OCI-LY1 (cell line): Measurements from ENCODE around the gene DHCR7.

Experiments used
- EZH2 ChIP-seq: fragments of 200-600 bp; sonication (generic), shearing (Covaris generic); IDR thresholded peaks from 2 replicates; pipeline ENCODE4 v1.8.0; 2017; ENCODE audit warnings: borderline replicate concordance, mixed run types, mild to moderate bottlenecking, antibody characterized with exemption, low read length, moderate library complexity, mixed read lengths
- TF ChIP-seq, protein P1 (sequence below): fragments of 200-600 bp; sonication (generic), shearing (Covaris generic); IDR thresholded peaks from 2 replicates; pipeline ENCODE4 v1.5.1; 2017; ENCODE audit warnings: mild to moderate bottlenecking, antibody characterized with exemption, low read length, moderate library complexity, mixed read lengths

GRCh38 chr11:71446150-71446549 lies 2.0 kb downstream of the DHCR7 start:
- TF ChIP-seq, protein P1, sequence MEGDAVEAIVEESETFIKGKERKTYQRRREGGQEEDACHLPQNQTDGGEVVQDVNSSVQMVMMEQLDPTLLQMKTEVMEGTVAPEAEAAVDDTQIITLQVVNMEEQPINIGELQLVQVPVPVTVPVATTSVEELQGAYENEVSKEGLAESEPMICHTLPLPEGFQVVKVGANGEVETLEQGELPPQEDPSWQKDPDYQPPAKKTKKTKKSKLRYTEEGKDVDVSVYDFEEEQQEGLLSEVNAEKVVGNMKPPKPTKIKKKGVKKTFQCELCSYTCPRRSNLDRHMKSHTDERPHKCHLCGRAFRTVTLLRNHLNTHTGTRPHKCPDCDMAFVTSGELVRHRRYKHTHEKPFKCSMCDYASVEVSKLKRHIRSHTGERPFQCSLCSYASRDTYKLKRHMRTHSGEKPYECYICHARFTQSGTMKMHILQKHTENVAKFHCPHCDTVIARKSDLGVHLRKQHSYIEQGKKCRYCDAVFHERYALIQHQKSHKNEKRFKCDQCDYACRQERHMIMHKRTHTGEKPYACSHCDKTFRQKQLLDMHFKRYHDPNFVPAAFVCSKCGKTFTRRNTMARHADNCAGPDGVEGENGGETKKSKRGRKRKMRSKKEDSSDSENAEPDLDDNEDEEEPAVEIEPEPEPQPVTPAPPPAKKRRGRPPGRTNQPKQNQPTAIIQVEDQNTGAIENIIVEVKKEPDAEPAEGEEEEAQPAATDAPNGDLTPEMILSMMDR, result no peak
- no peak for TF ChIP-seq EZH2
